Measurements from ENCODE around the gene VSTM2B. TPM values are rescaled to one million over a fixed set of nuclear protein-coding genes. Genes with fewer than 3 reads are reported as not detected.

VSTM2B gene
- total RNA-seq, 2 experiments from 2014 or later: not detected

GRCh38 chr19:29531458-29532025 lies 5.7 kb downstream of the VSTM2B start:
- no peaks in the 10 kb centered on the region for H3K79me2 ChIP-seq (ENCODE audit: insufficient read depth, low read depth, low read length)
- no peak for TF ChIP-seq EZH2phosphoT487 (IDR thresholded peaks at IDR 0.05; ENCODE audit: borderline replicate concordance, low read depth, low read length)
- no TSS peak for BruUV-seq (replicated peaks)
- no peak overlapping the region for H3K4me2 ChIP-seq (ENCODE audit: low read length)
- no peak overlapping the region for H3K4me3 ChIP-seq (ENCODE audit: low read depth, low read length, poor library complexity, severe bottlenecking)
- no peaks in the 10 kb centered on the region for H3K36me3 ChIP-seq (ENCODE audit: insufficient read depth, low read length)
- ChIA-PET POLR2A (interaction anchor here (0.6 kb wide), 1 partner anchor 424 kb away, joined by 5 read pairs; no protein-coding TSS in a partner anchor), CTCF (ENCODE audit: unreplicated experiment) (no interaction called here)
- H3K9me2 ChIP-seq (ENCODE audit: insufficient read depth, low read length): no peaks in the 10 kb centered on the region
- H4K20me1 ChIP-seq (ENCODE audit: insufficient read depth, low read length): no peaks in the 10 kb centered on the region
- H3K9me3 ChIP-seq (ENCODE audit: low read length): no peaks in the 10 kb centered on the region
- H3K27ac ChIP-seq (ENCODE audit: low read depth, low read length, poor library complexity, severe bottlenecking): no peak overlapping the region
- DNase-seq (ENCODE audit: low spot score): no peak
- H2AFZ ChIP-seq (ENCODE audit: low read length): no peak overlapping the region
- no peaks in the 10 kb centered on the region for H3K4me1 ChIP-seq (ENCODE audit: insufficient read depth, low read length, poor library complexity, severe bottlenecking)
- intact Hi-C loops (cut with micrococcal nuclease; ENCODE audit: unreplicated experiment): no loop called here

- Histone ChIP-seq H3K27ac (ENCODE audit: low read depth, low read length, poor library complexity, severe bottlenecking) (no peak overlapping the region), H3K9me3 (ENCODE audit: low read length) (no peaks in the 10 kb centered on the region), H3K79me2 (ENCODE audit: insufficient read depth, low read depth, low read length) (no peaks in the 10 kb centered on the region), H3K36me3 (ENCODE audit: insufficient read depth, low read length) (no peaks in the 10 kb centered on the region), H3K4me3 (ENCODE audit: low read depth, low read length, poor library complexity, severe bottlenecking) (no peak overlapping the region), H3K9me2 (ENCODE audit: insufficient read depth, low read length) (no peaks in the 10 kb centered on the region), H3K4me1 (ENCODE audit: insufficient read depth, low read length, poor library complexity, severe bottlenecking) (no peaks in the 10 kb centered on the region), H2AFZ (ENCODE audit: low read length) (no peak overlapping the region), H3K4me2 (ENCODE audit: low read length) (no peak overlapping the region), H4K20me1 (ENCODE audit: insufficient read depth, low read length) (no peaks in the 10 kb centered on the region)
- BruUV-seq (replicated peaks): no TSS peak
- ChIA-PET CTCF (ENCODE audit: unreplicated experiment) (no interaction called here), POLR2A (no interaction called here)
- DNase-seq (ENCODE audit: low spot score): no peak
- intact Hi-C loops (cut with micrococcal nuclease; ENCODE audit: unreplicated experiment): no loop called here
- TF ChIP-seq CTCF (conservative IDR thresholded peaks at IDR 0.05; ENCODE audit: low read length) (no peak), EZH2phosphoT487 (IDR thresholded peaks at IDR 0.05; ENCODE audit: borderline replicate concordance, low read depth, low read length) (no peak)
Observed at GRCh38 chr19:29532097-29532496, 6.3 kb downstream of the VSTM2B start.

GRCh38 chr19:29532956-29533355 lies 7.2 kb downstream of the VSTM2B start:
- no peak overlapping the region for H3K4me2 ChIP-seq (ENCODE audit: low read length)
- no peaks in the 10 kb centered on the region for H3K79me2 ChIP-seq (ENCODE audit: insufficient read depth, low read depth, low read length)
- POLR2A ChIA-PET: interaction anchor here (1.0 kb wide), 1 partner anchor 10 kb away, joined by 3 read pairs; no protein-coding TSS in a partner anchor
- H3K9me3 ChIP-seq (ENCODE audit: low read length): no peaks in the 10 kb centered on the region
- no peaks in the 10 kb centered on the region for H3K9me2 ChIP-seq (ENCODE audit: insufficient read depth, low read length)
- CTCF ChIA-PET (ENCODE audit: unreplicated experiment): interaction anchor here (0.8 kb wide), 1 partner anchor 10 kb away, joined by 3 read pairs; no protein-coding TSS in a partner anchor
- no peak overlapping the region for H2AFZ ChIP-seq (ENCODE audit: low read length)
- no peak overlapping the region for H3K27ac ChIP-seq (ENCODE audit: low read depth, low read length, poor library complexity, severe bottlenecking)
- H3K4me1 ChIP-seq (ENCODE audit: insufficient read depth, low read length, poor library complexity, severe bottlenecking): no peaks in the 10 kb centered on the region
- no peak for DNase-seq (ENCODE audit: low spot score)
- intact Hi-C loops (cut with micrococcal nuclease; ENCODE audit: unreplicated experiment): no loop called here
- BruUV-seq (replicated peaks): no TSS peak
- H4K20me1 ChIP-seq (ENCODE audit: insufficient read depth, low read length): no peaks in the 10 kb centered on the region
- H3K36me3 ChIP-seq (ENCODE audit: insufficient read depth, low read length): no peaks in the 10 kb centered on the region
- TF ChIP-seq EZH2phosphoT487 (IDR thresholded peaks at IDR 0.05; ENCODE audit: borderline replicate concordance, low read depth, low read length) (no peak), CTCF (conservative IDR thresholded peaks at IDR 0.05; ENCODE audit: low read length) (no peak)
- H3K4me3 ChIP-seq (ENCODE audit: low read depth, low read length, poor library complexity, severe bottlenecking): no peak overlapping the region

Measured in OCI-LY7 (cell line).